ENCODE data around the gene OR6K6.

Gene OR6K6

GRCh38 chr1:158801396-158801795 is 46.9 kb downstream of the OR6K6 start:
- no peak for DNase-seq (ENCODE audit: low spot score)

GRCh38 chr1:158803678-158804077 is 49.2 kb downstream of the OR6K6 start:
- DNase-seq (ENCODE audit: low spot score), result no peak
